GM19397 (cell line): ENCODE data around the gene SETD2.
"Not testable (repeated sequence)": the region's sequence is repeated elsewhere in the genome, so short reads cannot be mapped to it uniquely, and the experiment has no call there.

Source experiments
- ATAC-seq: cut with Tn5 transposase; IDR thresholded peaks from one replicate; pipeline ENCODE4 v1.9.1; 2021; ENCODE audit warnings: mild to moderate bottlenecking, moderate library complexity; ENCODE audit not compliant: unreplicated experiment

The SETD2 gene

DNA sequence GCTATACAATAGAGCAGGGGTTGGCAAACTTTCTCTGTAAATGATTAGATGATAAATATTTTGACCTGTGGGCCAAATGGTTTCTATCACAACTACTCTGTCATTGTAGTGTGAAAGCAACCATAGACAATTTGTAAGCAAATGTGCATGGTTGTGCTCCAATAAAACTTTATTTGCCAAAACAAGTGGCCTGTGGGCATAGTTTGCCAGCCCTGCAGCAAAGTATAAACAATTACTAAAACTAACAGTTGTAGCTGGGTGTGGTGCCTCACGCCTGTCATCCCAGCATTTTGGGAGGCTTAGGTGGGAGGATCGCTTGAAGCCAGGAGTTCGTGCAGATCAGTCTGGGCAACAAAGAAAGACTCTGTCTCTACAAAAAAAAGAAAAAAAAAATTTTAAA is 122.8 kb downstream of the SETD2 start:
- ATAC-seq: no peak

GRCh38 chr3:47037302-47037701 is 126.6 kb downstream of the SETD2 start:
- ATAC-seq: not testable (repeated sequence)

GRCh38 chr3:47036145-47036544 is 127.8 kb downstream of the SETD2 start:
- ATAC-seq: no peak

DNA sequence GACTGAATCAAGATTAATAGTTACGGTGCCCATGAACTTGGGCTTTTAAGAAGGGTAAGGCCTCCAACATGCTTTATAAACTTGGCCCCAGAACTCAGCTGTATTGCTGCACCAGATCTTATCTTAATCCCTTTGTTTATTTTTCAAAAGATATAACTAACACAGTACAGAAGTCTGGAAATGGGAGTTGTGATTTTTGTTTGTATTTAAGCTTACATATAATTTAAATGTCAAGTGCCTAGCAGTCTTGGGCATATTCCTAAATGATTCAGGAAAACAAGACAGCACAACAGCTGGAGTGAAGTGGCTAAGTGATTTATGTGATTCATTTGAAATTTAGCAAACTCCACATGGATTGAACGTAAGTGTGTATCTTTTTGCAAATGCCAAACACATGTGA is 128.3 kb downstream of the SETD2 start:
- no peak for ATAC-seq

DNA sequence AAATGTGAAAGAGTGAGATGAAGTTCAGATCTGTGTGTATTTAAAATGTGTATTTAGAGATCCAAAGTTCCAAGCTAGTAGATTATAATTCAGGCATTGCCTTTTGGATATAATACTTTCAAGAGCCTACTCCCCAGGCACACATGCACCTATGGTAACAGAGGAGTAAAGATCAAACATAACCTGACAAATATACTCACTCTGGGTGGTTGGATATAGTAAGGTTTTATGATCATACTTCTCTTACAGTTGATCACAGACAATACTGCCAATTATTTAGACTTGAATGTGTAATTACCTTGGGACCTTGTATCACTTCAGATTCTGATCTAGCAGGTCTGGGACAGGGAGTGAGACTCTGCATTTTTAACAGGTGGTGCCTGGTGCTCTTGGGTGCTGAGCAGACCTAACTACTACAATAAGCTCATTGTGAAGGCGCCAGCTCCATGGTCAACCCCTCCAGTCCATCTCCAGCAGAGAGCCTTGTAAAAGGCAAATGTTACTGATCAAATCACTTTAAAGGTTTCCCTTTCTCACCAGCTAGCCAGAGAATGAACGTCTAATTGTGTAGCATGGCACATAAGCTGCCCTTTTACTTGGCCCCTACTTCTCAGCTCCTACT is 128.9 kb downstream of the SETD2 start:
- no peak for ATAC-seq

GRCh38 chr3:47031041-47031440 is 132.9 kb downstream of the SETD2 start:
- not testable (repeated sequence) for ATAC-seq

GRCh38 chr3:47028667-47029066 is 135.2 kb downstream of the SETD2 start:
- no peak for ATAC-seq

- no peak for ATAC-seq
These were observed 135.8 kb downstream of the SETD2 start for GRCh38 chr3:47028146-47028545.

GRCh38 chr3:47026432-47026831 is 137.5 kb downstream of the SETD2 start:
- not testable (repeated sequence) for ATAC-seq

GRCh38 chr3:47024932-47025331 is 139.0 kb downstream of the SETD2 start:
- no peak for ATAC-seq

- no peak for ATAC-seq
These were observed 141.3 kb downstream of the SETD2 start for GRCh38 chr3:47022641-47023071.

DNA sequence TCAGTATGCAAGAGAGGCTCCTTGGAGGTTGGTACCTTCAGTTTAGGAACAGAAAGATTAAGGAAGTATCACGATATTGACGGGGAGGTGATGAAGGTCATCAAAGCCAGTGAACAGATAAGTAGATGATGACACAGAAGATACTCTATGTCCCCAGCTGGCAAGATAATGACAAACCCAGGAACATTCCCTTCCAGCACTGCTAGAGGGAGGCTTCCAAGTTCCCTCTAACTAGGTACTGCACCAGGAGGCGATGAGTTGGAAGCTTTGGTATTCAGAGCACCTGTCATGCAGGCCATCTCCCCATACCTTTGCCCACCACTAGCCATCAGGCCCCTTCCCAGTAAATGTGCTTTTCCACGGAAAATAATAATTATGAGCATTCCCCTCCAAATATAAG is 143.6 kb downstream of the SETD2 start:
- ATAC-seq: no peak

- ATAC-seq: no peak
These were observed 144.7 kb downstream of the SETD2 start for GRCh38 chr3:47019201-47019600.

DNA sequence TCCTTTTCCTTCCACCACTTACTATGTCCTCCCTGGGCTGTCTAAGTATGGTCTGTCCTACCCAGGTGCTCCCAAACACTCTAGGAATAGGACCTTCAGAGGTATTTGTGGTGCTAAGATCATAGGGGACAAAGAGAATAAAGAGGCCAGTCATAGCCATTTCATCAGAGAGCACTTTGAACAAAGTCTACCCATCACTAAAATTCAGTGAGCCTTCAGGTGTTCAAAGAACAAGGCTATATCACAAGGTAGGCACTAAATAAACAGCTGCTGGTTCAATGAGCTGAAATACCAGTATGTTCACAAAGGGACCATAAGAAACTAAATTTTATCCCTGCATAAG is 145.7 kb downstream of the SETD2 start:
- ATAC-seq: no peak

DNA sequence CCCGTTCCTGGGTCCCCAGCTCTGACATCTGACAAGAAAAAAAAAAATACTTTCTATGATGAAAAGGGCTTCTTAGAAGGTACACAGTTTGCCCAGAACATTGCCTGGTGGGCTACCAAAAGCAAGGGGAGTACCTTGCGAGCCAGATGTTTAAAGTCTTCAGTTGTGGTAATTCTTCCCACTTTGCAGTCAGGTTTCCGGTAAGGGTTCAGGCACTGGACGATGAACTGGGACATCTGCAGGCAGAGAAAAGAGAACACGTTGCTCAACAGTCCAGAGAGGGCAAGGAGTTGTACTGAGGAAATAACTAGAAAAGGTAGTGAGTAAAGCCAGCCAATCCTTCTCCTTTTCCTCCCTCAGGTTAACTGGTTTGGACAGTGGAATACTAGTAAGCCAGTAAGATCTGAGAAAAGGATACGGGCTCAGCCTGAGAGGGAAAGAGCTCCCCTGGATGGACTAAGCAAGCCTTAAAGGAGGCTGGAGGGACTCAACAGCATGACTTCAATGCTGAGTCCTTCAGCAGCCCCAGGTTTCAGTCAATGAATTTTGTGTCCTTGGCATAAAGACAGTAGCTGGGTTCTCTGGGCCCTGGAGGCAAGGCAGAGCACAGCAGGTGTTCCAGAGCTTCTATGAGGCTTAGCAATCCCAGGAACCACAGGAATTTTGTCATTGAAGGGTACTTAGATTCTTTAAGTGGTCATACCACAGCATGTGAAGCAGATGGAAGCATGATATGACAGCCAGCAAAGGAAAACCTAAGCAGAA is 146.2 kb downstream of the SETD2 start:
- ATAC-seq: no peak

GRCh38 chr3:47016934-47017435 is 146.9 kb downstream of the SETD2 start:
- peak; percentile 57 for ATAC-seq

GRCh38 chr3:47016086-47016933 is 147.6 kb downstream of the SETD2 start:
- ATAC-seq: no peak

- no peak for ATAC-seq
These were observed 148.8 kb downstream of the SETD2 start for GRCh38 chr3:47015151-47015550.

GRCh38 chr3:47014036-47014435 is 149.9 kb downstream of the SETD2 start:
- no peak for ATAC-seq

DNA sequence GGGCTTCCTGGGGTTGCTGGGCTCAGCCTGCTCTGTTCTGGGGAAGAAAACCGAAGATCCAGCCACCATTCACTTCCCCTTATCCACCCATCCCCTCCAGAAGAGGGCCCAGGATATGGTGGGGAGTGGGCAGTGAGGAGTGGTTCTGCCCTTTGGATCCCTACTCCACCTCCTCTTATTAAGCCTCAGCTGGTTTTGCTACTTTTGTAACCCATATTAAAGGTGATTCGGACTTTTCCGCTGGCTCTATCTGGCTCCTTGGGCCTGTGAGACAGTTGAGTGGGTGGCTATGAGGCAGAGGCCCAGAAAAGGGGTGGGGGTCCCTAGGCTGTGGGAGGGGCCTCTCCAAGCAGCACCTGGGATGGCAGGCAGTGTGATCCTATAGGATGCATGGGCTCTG is 150.7 kb downstream of the SETD2 start:
- no peak for ATAC-seq
